ENCODE results near the gene ZNF557.

ZNF557 gene

GRCh38 chr19:7117248-7117647 is 47.7 kb downstream of the ZNF557 start:
- Histone ChIP-seq H3K9ac (ENCODE audit: low read length) (no peak overlapping the region), H3K27me3 (ENCODE audit: low read length) (no peaks in the 10 kb centered on the region), H2AFZ (ENCODE audit: low read depth, low read length, severe bottlenecking) (no peak overlapping the region), H3K9me3 (ENCODE audit: insufficient read depth, low read length) (no peaks in the 10 kb centered on the region), H3K27ac (ENCODE audit: low read depth, low read length) (no peak overlapping the region), H3K4me3 (ENCODE audit: insufficient read depth, low read length, poor library complexity, severe bottlenecking) (no peak overlapping the region), H3K79me2 (ENCODE audit: insufficient read depth, low read length) (no peaks in the 10 kb centered on the region), H3K9me2 (replicated peaks; ENCODE audit: insufficient read depth, low read length) (no peaks in the 10 kb centered on the region), H3K4me2 (ENCODE audit: low read depth, low read length, poor library complexity, severe bottlenecking) (no peak overlapping the region), H3K36me3 (ENCODE audit: low read length) (peaks cover 13% of the 10 kb centered on the region; the same call in 1 of the 2 replicates), H3F3A (ENCODE audit: insufficient read depth) (0 out of 2 replicates have a peak, but pooled peaks cover 4% of the 10 kb centered on the region), H4K20me1 (ENCODE audit: low read depth, low read length) (no peaks in the 10 kb centered on the region)
- no peak for TF ChIP-seq EZH2phosphoT487 (conservative IDR thresholded peaks at IDR 0.05; ENCODE audit: low read length)
- TF ChIP-seq, protein P1, sequence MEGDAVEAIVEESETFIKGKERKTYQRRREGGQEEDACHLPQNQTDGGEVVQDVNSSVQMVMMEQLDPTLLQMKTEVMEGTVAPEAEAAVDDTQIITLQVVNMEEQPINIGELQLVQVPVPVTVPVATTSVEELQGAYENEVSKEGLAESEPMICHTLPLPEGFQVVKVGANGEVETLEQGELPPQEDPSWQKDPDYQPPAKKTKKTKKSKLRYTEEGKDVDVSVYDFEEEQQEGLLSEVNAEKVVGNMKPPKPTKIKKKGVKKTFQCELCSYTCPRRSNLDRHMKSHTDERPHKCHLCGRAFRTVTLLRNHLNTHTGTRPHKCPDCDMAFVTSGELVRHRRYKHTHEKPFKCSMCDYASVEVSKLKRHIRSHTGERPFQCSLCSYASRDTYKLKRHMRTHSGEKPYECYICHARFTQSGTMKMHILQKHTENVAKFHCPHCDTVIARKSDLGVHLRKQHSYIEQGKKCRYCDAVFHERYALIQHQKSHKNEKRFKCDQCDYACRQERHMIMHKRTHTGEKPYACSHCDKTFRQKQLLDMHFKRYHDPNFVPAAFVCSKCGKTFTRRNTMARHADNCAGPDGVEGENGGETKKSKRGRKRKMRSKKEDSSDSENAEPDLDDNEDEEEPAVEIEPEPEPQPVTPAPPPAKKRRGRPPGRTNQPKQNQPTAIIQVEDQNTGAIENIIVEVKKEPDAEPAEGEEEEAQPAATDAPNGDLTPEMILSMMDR (IDR thresholded peaks at IDR 0.05; ENCODE audit: insufficient read depth, low read length, poor library complexity, severe bottlenecking): no peak

- no peak overlapping the region for H3K4me3 ChIP-seq (ENCODE audit: insufficient read depth, low read length, poor library complexity, severe bottlenecking)
- no peaks in the 10 kb centered on the region for H3K79me2 ChIP-seq (ENCODE audit: insufficient read depth, low read length)
- H3K9me3 ChIP-seq (ENCODE audit: insufficient read depth, low read length): no peaks in the 10 kb centered on the region
- TF ChIP-seq, protein P1 (IDR thresholded peaks at IDR 0.05; ENCODE audit: insufficient read depth, low read length, poor library complexity, severe bottlenecking): no peak
- no peak for TF ChIP-seq EZH2phosphoT487 (conservative IDR thresholded peaks at IDR 0.05; ENCODE audit: low read length)
- H3K27me3 ChIP-seq (ENCODE audit: low read length): no peaks in the 10 kb centered on the region
- no peak overlapping the region for H3K9ac ChIP-seq (ENCODE audit: low read length)
- H3K4me2 ChIP-seq (ENCODE audit: low read depth, low read length, poor library complexity, severe bottlenecking): no peak overlapping the region
- no peaks in the 10 kb centered on the region for H4K20me1 ChIP-seq (ENCODE audit: low read depth, low read length)
- 0 out of 2 replicates have a peak, but pooled peaks cover 2% of the 10 kb centered on the region for H3F3A ChIP-seq (ENCODE audit: insufficient read depth)
- no peaks in the 10 kb centered on the region for H3K9me2 ChIP-seq (replicated peaks; ENCODE audit: insufficient read depth, low read length)
- no peak overlapping the region for H2AFZ ChIP-seq (ENCODE audit: low read depth, low read length, severe bottlenecking)
- peaks cover 13% of the 10 kb centered on the region; the same call in 1 of the 2 replicates for H3K36me3 ChIP-seq (ENCODE audit: low read length)
- no peak overlapping the region for H3K27ac ChIP-seq (ENCODE audit: low read depth, low read length)
Observed at GRCh38 chr19:7119582-7119981, 50.1 kb downstream of the ZNF557 start.

GRCh38 chr19:7120499-7120898 is 51.0 kb downstream of the ZNF557 start:
- Histone ChIP-seq H3K27ac (ENCODE audit: low read depth, low read length) (no peak overlapping the region), H3K9me2 (replicated peaks; ENCODE audit: insufficient read depth, low read length) (no peaks in the 10 kb centered on the region), H2AFZ (ENCODE audit: low read depth, low read length, severe bottlenecking) (no peak overlapping the region), H3K27me3 (ENCODE audit: low read length) (no peaks in the 10 kb centered on the region), H3K4me3 (ENCODE audit: insufficient read depth, low read length, poor library complexity, severe bottlenecking) (no peak overlapping the region), H3K9me3 (ENCODE audit: insufficient read depth, low read length) (no peaks in the 10 kb centered on the region), H3F3A (ENCODE audit: insufficient read depth) (no peaks in the 10 kb centered on the region), H3K79me2 (ENCODE audit: insufficient read depth, low read length) (no peaks in the 10 kb centered on the region), H4K20me1 (ENCODE audit: low read depth, low read length) (no peaks in the 10 kb centered on the region), H3K4me2 (ENCODE audit: low read depth, low read length, poor library complexity, severe bottlenecking) (no peak overlapping the region), H3K36me3 (ENCODE audit: low read length) (peaks cover 13% of the 10 kb centered on the region; the same call in 1 of the 2 replicates), H3K9ac (ENCODE audit: low read length) (no peak overlapping the region)
- no peak for TF ChIP-seq EZH2phosphoT487 (conservative IDR thresholded peaks at IDR 0.05; ENCODE audit: low read length)
- TF ChIP-seq, protein P1 (IDR thresholded peaks at IDR 0.05; ENCODE audit: insufficient read depth, low read length, poor library complexity, severe bottlenecking): no peak
